HEK293 (cell line): Measurements from ENCODE around the gene ACVR2A.

Experiments
- AEBP2 ChIP-seq: fragments of 450-650 bp; formaldehyde crosslinking; IDR thresholded peaks from 2 replicates; pipeline ENCODE4 v1.5.1; 2016; ENCODE audit warnings: missing biosample characterization, missing genetic modification characterization, borderline replicate concordance
- BCL11A ChIP-seq: fragments of 450-650 bp; formaldehyde crosslinking; IDR thresholded peaks from 2 replicates; pipeline ENCODE4 v1.5.1; 2016; ENCODE audit warnings: low read depth, missing biosample characterization, missing genetic modification characterization
- BCL11B ChIP-seq: fragments of 450-650 bp; formaldehyde crosslinking; IDR thresholded peaks from 2 replicates; pipeline ENCODE4 v1.5.1; 2016; ENCODE audit warnings: low read depth, missing biosample characterization, missing genetic modification characterization
- GFI1B ChIP-seq: fragments of 450-650 bp; formaldehyde crosslinking; IDR thresholded peaks from 2 replicates; pipeline ENCODE4 v1.5.1; 2016; ENCODE audit warnings: missing biosample characterization, missing genetic modification characterization
- GLIS1 ChIP-seq: fragments of 450-650 bp; formaldehyde crosslinking; IDR thresholded peaks from 2 replicates; pipeline ENCODE4 v1.5.1; 2016; ENCODE audit warnings: missing biosample characterization, missing genetic modification characterization
- HOXD13 ChIP-seq: sonication (generic); formaldehyde crosslinking; IDR thresholded peaks from 2 replicates; pipeline ENCODE4 v1.8.0; 2022; ENCODE audit warnings: missing genetic modification reagents, borderline replicate concordance
- INSM2 ChIP-seq: fragments of 450-650 bp; formaldehyde crosslinking; IDR thresholded peaks from 2 replicates; pipeline ENCODE4 v1.5.1; 2016; ENCODE audit warnings: missing biosample characterization, missing genetic modification characterization
- KLF1 ChIP-seq: fragments of 450-650 bp; formaldehyde crosslinking; IDR thresholded peaks from 2 replicates; pipeline ENCODE4 v1.5.1; 2016; ENCODE audit warnings: missing biosample characterization, missing genetic modification characterization
- KLF7 ChIP-seq: fragments of 450-650 bp; formaldehyde crosslinking; IDR thresholded peaks from 2 replicates; pipeline ENCODE4 v1.5.1; 2016; ENCODE audit warnings: missing biosample characterization, missing genetic modification characterization, borderline replicate concordance
- REPIN1 ChIP-seq: fragments of 450-650 bp; formaldehyde crosslinking; IDR thresholded peaks from 2 replicates; pipeline ENCODE4 v1.5.1; 2017; ENCODE audit warnings: missing biosample characterization, missing genetic modification characterization, low read depth
- SALL2 ChIP-seq: fragments of 450-650 bp; formaldehyde crosslinking; IDR thresholded peaks from 2 replicates; pipeline ENCODE4 v1.5.0; 2017; ENCODE audit warnings: missing biosample characterization, mild to moderate bottlenecking, missing genetic modification characterization, borderline replicate concordance
- ZBTB7A ChIP-seq: fragments of 450-650 bp; formaldehyde crosslinking; IDR thresholded peaks from 2 replicates; pipeline ENCODE4 v1.5.1; 2016; ENCODE audit warnings: low read depth, missing biosample characterization, missing genetic modification characterization
- ZFP69B ChIP-seq: fragments of 450-650 bp; formaldehyde crosslinking; IDR thresholded peaks from 2 replicates; pipeline ENCODE4 v1.5.1; 2016; ENCODE audit warnings: missing biosample characterization, missing genetic modification characterization
- ZNF121 ChIP-seq: fragments of 450-650 bp; formaldehyde crosslinking; IDR thresholded peaks from 2 replicates; pipeline ENCODE4 v1.5.1; 2016; ENCODE audit warnings: missing biosample characterization, missing genetic modification characterization
- ZNF138 ChIP-seq: fragments of 450-650 bp; formaldehyde crosslinking; IDR thresholded peaks from 2 replicates; pipeline ENCODE4 v1.5.1; 2016; ENCODE audit warnings: missing biosample characterization, missing genetic modification characterization, borderline replicate concordance
- ZNF148 ChIP-seq: fragments of 450-650 bp; formaldehyde crosslinking; IDR thresholded peaks from 2 replicates; pipeline ENCODE4 v1.5.0; 2017; ENCODE audit warnings: missing biosample characterization, missing genetic modification characterization, borderline replicate concordance
- ZNF211 ChIP-seq: fragments of 450-650 bp; formaldehyde crosslinking; IDR thresholded peaks from 2 replicates; pipeline ENCODE4 v1.5.1; 2016; ENCODE audit warnings: low read depth, missing biosample characterization, missing genetic modification characterization
- ZNF248 ChIP-seq: fragments of 450-650 bp; formaldehyde crosslinking; IDR thresholded peaks from 2 replicates; pipeline ENCODE4 v1.5.1; 2017; ENCODE audit warnings: missing biosample characterization, missing genetic modification characterization
- ZNF274 ChIP-seq, 2 experiments: fragments of 200-500 bp in 1 of 2; fragments of 450-650 bp in 1 of 2; sonication (Bioruptor generic) in 1 of 2; formaldehyde crosslinking in 1 of 2; IDR thresholded peaks; 2 replicates each; pipeline versions ENCODE4 v1.5.1 to v1.6.1; 2014 to 2016; ENCODE audit warnings: borderline replicate concordance in 1 of 2, inconsistent platforms in 1 of 2, low read length in 1 of 2, missing biosample characterization in 1 of 2, missing genetic modification characterization in 1 of 2
- ZNF302 ChIP-seq: fragments of 450-650 bp; formaldehyde crosslinking; IDR thresholded peaks from 2 replicates; pipeline ENCODE4 v1.5.1; 2016; ENCODE audit warnings: missing biosample characterization, missing genetic modification characterization, low read depth
- ZNF335 ChIP-seq: fragments of 450-650 bp; formaldehyde crosslinking; conservative IDR thresholded peaks from 2 replicates; pipeline ENCODE4 v1.5.1; 2016; ENCODE audit warnings: missing biosample characterization, missing genetic modification characterization
- ZNF433 ChIP-seq: fragments of 450-650 bp; formaldehyde crosslinking; IDR thresholded peaks from 2 replicates; pipeline ENCODE4 v1.5.1; 2016; ENCODE audit warnings: missing biosample characterization, missing genetic modification characterization, low read depth
- ZNF544 ChIP-seq: fragments of 450-650 bp; formaldehyde crosslinking; IDR thresholded peaks from 2 replicates; pipeline ENCODE4 v1.5.0; 2017; ENCODE audit warnings: missing biosample characterization, missing genetic modification characterization
- ZNF585B ChIP-seq: fragments of 450-650 bp; formaldehyde crosslinking; IDR thresholded peaks from 2 replicates; pipeline ENCODE4 v1.5.1; 2016; ENCODE audit warnings: missing biosample characterization, missing genetic modification characterization
- ZNF610 ChIP-seq: fragments of 450-650 bp; formaldehyde crosslinking; IDR thresholded peaks from 2 replicates; pipeline ENCODE4 v1.5.1; 2016; ENCODE audit warnings: missing biosample characterization, missing genetic modification characterization, borderline replicate concordance
- ZNF624 ChIP-seq: fragments of 450-650 bp; formaldehyde crosslinking; IDR thresholded peaks from 2 replicates; pipeline ENCODE4 v1.5.1; 2017; ENCODE audit warnings: missing biosample characterization, missing genetic modification characterization
- ZNF768 ChIP-seq: fragments of 450-650 bp; formaldehyde crosslinking; IDR thresholded peaks from 2 replicates; pipeline ENCODE4 v1.5.1; 2018; ENCODE audit warnings: missing biosample characterization, mild to moderate bottlenecking, missing genetic modification characterization
- ZSCAN30 ChIP-seq: fragments of 450-650 bp; IDR thresholded peaks from 2 replicates; pipeline ENCODE4 v1.5.1; 2018; ENCODE audit warnings: missing biosample characterization, mild to moderate bottlenecking, missing genetic modification characterization, moderate library complexity
- ZXDB ChIP-seq: fragments of 450-650 bp; formaldehyde crosslinking; IDR thresholded peaks from 2 replicates; pipeline ENCODE4 v1.5.1; 2016; ENCODE audit warnings: missing biosample characterization, missing genetic modification characterization
- TF ChIP-seq, protein P1 (sequence below): fragments of 450-650 bp; formaldehyde crosslinking; IDR thresholded peaks from 2 replicates; pipeline ENCODE4 v1.5.1; 2016; ENCODE audit warnings: missing biosample characterization, missing genetic modification characterization
- TF ChIP-seq, protein P2 (sequence below): fragments of 450-650 bp; formaldehyde crosslinking; IDR thresholded peaks from 2 replicates; pipeline ENCODE4 v1.5.1; 2016; ENCODE audit warnings: missing biosample characterization, missing genetic modification characterization

The ACVR2A gene

GRCh38 chr2:147844697-147845410 is at the start of gene ACVR2A (continued):
- TF ChIP-seq ZNF768 (tag by site-specific recombination) (no peak), BCL11B (tag by site-specific recombination) (no peak), ZNF624 (tag by site-specific recombination) (no peak), ZNF544 (tag by site-specific recombination) (no peak), KLF7 (tag by site-specific recombination) (no peak), ZNF302 (tag by site-specific recombination) (no peak), ZNF335 (tag by site-specific recombination) (peak; percentile 89), INSM2 (tag by site-specific recombination) (no peak), GLIS1 (tag by site-specific recombination) (peak; percentile 67; the same call in 1 of the 2 replicates), ZNF248 (tag by site-specific recombination) (no peak), REPIN1 (tag by site-specific recombination) (no peak), ZNF274 (IDR thresholded peaks at IDR 0.05; ENCODE audit: low read length) (no peak), ZNF274 (tag by site-specific recombination; IDR thresholded peaks at IDR 0.05; ENCODE audit: borderline replicate concordance) (no peak), ZNF211 (tag by site-specific recombination) (no peak), HOXD13 (CRISPR knock-in tag) (no peak), ZFP69B (tag by site-specific recombination) (no peak), ZNF610 (tag by site-specific recombination) (no peak), KLF1 (tag by site-specific recombination) (no peak), ZNF121 (tag by site-specific recombination) (no peak), ZNF138 (no peak), AEBP2 (tag by site-specific recombination) (no peak), ZNF148 (tag by site-specific recombination) (no peak), BCL11A (tag by site-specific recombination) (no peak), ZBTB7A (tag by site-specific recombination) (no peak), ZNF585B (tag by site-specific recombination) (no peak), GFI1B (tag by site-specific recombination) (peak; percentile 96), SALL2 (tag by site-specific recombination) (no peak), ZXDB (tag by site-specific recombination) (peak; percentile 20; the same call in 1 of the 2 replicates), ZSCAN30 (tag by site-specific recombination) (no peak), ZNF433 (tag by site-specific recombination) (no peak)
- TF ChIP-seq, protein P1, sequence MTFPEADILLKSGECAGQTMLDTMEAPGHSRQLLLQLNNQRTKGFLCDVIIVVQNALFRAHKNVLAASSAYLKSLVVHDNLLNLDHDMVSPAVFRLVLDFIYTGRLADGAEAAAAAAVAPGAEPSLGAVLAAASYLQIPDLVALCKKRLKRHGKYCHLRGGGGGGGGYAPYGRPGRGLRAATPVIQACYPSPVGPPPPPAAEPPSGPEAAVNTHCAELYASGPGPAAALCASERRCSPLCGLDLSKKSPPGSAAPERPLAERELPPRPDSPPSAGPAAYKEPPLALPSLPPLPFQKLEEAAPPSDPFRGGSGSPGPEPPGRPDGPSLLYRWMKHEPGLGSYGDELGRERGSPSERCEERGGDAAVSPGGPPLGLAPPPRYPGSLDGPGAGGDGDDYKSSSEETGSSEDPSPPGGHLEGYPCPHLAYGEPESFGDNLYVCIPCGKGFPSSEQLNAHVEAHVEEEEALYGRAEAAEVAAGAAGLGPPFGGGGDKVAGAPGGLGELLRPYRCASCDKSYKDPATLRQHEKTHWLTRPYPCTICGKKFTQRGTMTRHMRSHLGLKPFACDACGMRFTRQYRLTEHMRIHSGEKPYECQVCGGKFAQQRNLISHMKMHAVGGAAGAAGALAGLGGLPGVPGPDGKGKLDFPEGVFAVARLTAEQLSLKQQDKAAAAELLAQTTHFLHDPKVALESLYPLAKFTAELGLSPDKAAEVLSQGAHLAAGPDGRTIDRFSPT (tag by site-specific recombination): no peak
- TF ChIP-seq, protein P2, sequence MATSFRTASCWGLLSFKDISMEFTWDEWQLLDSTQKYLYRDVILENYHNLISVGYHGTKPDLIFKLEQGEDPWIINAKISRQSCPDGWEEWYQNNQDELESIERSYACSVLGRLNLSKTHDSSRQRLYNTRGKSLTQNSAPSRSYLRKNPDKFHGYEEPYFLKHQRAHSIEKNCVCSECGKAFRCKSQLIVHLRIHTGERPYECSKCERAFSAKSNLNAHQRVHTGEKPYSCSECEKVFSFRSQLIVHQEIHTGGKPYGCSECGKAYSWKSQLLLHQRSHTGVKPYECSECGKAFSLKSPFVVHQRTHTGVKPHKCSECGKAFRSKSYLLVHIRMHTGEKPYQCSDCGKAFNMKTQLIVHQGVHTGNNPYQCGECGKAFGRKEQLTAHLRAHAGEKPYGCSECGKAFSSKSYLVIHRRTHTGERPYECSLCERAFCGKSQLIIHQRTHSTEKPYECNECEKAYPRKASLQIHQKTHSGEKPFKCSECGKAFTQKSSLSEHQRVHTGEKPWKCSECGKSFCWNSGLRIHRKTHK (tag by site-specific recombination): no peak
